GM12891 (cell line): ENCODE results near the gene OR51F1.

Experiments
- PAX5 ChIP-seq: IDR thresholded peaks from 2 replicates; pipeline ENCODE4 v1.6.1; 2011; ENCODE audit warnings: low read length, moderate library complexity, mild to moderate bottlenecking; ENCODE audit not compliant: insufficient read depth, severe bottlenecking
- POLR2A ChIP-seq: IDR thresholded peaks from 2 replicates; pipeline ENCODE4 v1.6.1; 2011; ENCODE audit warnings: low read depth, low read length, control low read depth
- POLR2AphosphoS5 ChIP-seq: IDR thresholded peaks from 2 replicates; pipeline ENCODE4 v1.6.1; 2011; ENCODE audit warnings: low read depth, low read length, control low read depth
- TAF1 ChIP-seq: IDR thresholded peaks from 2 replicates; pipeline ENCODE4 v1.6.1; 2011; ENCODE audit warnings: low read depth, low read length, control low read depth

DNA sequence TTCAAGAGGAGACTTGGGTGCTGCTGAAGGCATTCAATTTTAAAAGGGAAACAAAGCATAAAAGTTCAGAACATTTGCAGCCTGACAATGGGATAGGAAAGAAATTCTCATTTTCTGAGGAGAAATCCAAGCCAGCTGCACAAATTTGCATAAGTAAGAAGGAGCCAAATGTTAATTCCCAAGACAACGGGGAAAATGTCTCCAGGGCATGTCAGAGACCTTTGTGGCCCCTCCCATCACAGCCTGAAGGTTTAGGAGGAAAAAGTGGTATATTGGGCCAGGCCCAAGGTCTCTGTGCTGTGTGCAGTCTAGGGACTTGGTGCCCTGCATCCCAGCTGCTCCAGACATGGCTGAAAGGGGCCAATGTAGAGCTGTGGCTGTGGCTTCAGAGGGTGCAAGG is 12.7 kb upstream of the OR51F1 start:
- no peak for TF ChIP-seq POLR2A
- no peak for TF ChIP-seq POLR2AphosphoS5
- TF ChIP-seq TAF1: no peak
- TF ChIP-seq PAX5: no peak
